HG03521 (cell line): ENCODE results near the gene ADGRD2.

Experiments
- ATAC-seq: cut with Tn5 transposase; IDR thresholded peaks from one replicate; pipeline ENCODE4 v1.9.1; 2021; ENCODE audit warnings: mild to moderate bottlenecking, moderate library complexity; ENCODE audit not compliant: unreplicated experiment

ADGRD2 gene

DNA sequence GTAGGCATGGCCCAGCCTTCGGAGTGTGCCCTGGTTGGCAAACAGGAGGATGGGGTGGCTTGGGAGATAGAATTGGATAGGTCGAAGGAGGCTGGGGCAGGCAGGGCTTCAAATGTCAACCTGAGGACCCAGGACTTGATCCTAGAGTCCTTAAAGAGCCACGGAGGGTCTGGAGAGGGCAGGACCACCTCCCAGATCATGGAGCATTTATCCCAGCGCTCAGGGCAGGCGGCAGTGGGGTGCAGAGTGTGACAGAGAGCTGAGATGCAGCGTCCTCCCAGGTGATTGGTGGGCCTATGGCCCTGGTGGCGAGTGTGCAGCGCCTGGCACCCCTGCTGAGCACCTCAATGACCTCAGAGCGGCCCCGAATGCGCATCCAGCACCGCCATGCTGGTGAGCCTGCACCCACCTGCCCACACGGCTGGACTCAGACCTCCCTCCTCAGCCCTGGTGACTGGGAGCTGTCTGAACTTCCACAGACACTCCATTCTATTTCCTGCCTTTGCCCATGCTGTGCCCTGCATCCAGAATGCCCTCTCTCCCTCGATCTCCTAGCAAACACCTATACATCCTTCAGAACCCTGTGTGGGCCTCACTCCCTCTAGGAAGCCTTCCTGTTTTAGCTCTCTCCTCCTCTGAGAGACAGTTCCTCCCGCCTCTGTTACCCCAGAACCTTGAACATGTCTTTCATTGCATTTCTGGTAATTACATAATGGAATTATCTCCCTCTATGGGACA lies 6.3 kb downstream of the ADGRD2 start:
- ATAC-seq: no peak

DNA sequence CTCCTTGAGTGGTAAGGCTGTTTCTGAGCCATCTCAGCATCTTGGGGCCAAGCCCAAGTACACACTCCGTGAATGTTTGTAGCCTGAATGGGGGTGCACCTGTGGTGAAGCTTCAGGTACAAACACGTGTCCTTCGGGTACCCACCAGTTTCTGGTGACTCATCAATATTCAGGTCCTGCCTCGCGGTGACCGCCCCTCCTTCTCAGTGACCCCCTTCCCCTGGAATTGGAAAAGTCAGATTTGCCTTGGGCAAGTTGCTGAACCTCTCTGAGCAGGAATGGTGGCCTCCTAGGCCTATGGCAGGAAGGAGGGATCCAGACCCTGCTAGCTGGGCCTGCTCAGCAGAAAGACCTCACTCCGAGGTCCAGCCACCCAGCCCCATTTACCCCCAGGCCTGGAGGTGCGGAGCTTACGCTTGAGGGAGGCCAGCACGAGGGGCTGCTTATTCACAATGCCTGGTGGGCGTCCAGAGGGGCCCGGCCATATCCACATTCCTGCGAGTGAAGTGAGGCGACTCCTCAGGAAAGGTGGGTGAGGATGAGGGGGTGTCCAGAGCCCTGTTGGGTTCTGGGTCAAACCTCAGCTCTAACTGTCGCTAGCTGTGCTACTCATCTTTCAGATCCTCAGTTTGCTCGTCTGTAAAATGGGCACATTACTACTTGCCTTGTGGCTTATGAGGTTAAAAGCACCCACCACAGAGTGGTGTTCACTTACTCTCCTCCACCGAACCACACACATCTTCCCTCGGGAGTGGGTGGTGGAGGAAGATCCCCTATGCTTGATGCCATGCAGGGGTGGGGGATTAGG lies 7.0 kb downstream of the ADGRD2 start:
- ATAC-seq: no peak

DNA sequence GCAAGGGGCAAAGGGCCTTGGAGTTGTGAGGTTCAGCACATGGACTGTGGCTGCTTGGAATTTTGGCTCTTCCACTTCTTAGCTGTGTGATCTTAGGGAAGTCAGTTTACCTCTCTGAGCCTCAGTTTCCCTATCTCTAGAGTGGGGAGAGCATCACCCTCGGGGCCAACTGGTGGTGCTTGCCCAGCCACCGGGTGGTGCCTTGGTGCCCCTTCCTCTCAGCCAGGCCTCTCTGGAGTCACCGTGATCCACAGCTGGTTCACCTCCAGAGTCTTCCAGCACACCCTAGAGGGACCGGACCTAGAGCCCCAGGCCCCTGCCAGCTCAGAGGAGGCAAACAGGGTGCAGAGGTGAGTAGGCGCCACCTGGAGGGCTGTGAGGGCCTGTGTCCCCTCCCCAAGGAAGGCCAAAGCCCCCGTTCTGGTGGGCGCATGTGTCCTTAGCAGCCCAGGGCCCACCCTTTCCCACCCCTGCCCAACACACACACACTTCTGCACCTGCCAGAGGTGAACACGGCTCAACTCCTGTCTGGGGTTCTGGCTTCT lies 7.7 kb downstream of the ADGRD2 start:
- no peak for ATAC-seq

DNA sequence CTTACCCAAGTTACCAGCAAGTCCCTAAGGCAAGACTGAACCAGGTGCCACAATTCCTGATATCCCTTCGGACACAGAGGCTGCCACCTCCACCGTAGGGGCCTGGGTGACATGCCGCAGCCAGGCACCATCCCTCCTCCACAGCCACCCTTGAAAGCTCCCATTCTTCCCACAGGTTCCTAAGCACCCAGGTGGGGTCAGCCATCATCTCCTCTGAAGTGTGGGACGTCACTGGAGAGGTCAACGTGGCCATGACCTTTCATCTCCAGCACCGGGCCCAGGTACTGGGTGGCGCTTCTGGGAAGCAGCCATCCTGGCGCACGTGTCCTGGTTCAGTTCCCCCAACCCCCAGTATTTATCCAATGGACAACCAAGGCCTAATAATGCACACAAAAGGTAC lies 8.2 kb downstream of the ADGRD2 start:
- no peak for ATAC-seq

DNA sequence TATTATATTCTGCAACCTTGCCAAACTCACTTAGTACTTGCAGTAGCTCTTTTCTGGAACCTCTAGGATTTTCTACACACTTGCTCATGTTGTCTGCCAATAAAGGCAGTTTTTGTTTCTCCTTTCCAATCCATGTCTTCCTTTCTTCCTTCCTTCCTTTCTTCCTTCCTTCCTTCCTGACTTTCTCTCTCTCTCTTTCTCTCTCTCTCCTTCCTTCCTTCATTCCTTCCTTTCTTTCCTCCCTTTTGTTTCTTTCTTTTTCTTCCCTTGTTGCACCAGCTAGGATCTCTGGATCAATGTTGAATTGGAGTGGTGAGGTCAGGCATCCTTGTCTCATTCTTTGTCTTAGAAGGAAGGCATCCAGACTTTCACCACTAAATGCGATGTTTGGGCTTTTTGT lies 12.5 kb downstream of the ADGRD2 start:
- no peak for ATAC-seq

DNA sequence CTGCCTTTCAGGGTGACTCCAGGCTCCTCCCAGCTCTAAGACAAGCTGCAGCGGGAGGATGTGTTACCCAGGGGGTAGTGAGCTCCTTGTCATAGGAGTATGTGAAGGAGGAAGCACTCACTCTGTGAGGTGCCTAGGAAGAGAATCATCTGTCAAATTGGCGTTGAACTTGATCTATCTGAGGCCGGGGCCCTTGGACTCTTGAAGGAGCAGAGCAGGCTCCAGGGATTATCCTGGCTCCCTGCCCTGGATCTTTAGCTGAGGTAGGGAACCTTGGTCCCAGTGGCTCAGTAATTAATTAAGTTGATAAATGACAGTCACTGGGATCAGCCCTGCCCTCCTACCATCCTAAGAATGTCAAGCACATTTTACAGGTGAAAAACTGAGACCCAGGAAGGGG lies 15.5 kb downstream of the ADGRD2 start:
- no peak for ATAC-seq

DNA sequence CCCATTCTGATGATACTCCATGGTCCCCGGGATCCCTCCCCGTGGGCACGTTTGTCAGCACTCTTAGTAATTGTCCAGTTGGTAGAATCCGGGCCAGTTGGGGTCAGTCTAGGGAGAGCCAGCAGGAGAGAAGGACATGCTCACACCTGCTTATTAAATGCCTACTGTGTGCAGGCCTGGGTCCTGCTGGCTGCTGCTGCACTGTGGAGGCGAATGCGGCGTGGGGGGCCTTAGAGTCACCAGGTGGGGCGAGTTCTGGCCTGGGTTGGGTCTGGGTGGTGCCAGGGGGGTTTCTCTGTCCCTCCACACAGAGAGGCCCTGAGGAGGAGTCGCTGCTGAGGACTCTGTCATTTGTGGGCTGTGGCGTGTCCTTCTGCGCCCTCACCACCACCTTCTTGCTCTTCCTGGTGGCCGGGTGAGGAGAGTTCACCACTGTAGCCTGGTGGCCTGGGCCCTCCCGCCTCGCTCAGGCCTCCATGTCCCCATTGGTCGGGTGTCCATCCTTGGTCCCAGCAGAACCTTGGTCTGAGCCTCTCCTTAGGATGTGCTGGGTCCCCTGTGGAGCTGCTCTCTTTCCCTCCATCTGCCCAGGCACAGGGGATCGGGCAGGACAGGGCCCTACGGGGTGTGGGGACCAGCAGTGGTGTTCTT lies 17.3 kb downstream of the ADGRD2 start:
- no peak for ATAC-seq

DNA sequence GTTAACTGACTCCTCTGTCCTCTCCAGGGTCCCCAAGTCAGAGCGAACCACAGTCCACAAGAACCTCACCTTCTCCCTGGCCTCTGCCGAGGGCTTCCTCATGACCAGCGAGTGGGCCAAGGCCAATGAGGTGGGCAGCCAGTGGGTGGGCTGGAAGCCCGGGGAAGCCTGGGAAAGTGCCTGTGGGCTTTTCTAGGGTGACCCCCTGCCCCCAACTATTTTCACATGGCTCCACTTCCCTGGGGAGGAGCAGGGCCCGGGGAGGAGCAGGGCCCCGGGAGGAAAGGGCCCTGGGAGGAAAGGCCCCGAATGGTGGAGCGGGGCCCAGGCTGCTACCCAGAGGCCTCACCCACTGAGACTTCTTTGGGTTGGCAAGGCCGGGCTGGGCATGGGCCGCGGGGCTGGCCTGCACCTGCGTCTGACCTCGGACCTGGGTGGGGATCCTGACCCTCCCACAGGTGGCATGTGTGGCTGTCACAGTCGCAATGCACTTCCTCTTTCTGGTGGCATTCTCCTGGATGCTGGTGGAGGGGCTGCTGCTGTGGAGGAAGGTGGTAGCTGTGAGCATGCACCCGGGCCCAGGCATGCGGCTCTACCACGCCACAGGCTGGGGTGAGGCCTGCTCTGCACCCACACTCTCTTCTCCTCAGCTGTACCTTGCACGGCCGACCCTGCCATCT lies 17.9 kb downstream of the ADGRD2 start:
- no peak for ATAC-seq

DNA sequence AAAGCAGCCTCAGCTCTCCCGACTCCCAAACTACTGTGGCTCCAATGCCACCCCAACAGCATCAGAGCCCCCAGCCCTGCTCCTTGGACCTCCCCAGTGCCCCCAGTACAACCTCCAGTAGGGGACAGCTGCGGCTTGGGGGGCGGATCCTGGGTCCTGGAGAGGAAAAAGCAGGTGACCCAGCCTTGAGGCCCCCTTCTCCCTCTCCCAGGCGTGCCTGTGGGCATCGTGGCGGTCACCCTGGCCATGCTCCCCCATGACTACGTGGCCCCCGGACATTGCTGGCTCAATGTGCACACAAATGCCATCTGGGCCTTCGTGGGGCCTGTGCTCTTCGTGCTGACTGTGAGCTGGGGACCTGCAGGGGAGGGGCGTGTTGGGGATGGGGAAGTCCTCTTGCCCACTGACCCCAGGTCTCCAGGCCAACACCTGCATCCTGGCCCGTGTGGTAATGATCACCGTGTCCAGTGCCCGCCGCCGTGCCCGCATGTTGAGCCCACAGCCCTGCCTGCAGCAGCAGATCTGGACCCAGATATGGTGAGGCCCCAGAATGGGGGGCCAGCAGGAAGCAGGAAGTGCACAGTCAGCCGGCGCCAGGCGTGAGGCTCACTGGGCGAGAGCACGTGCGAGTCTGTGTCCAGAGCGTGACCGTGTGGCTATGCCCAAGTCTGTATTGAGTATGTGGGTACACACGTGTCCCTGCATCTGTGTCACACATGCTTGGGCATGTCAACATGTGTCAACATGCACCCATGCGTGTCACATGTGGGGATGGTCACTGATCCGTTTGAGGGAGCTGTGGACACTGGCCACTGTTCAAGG lies 19.0 kb downstream of the ADGRD2 start:
- no peak for ATAC-seq

DNA sequence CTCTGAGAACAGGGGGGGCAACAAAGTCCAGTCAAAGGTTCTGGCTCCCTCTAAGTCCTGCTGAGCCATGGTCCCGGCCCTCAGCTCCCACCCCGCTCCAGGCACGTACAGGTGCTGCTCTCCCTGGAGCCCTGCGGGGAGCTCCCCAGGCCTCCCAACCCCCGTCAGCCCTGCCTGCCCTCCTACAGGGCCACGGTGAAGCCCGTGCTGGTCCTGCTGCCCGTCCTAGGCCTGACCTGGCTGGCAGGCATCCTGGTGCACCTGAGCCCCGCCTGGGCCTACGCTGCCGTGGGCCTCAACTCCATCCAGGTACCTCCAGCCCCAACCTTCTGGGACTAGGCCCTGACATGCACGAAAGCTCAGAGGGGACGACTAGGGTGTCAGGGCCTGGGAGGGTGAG lies 20.1 kb downstream of the ADGRD2 start:
- no peak for ATAC-seq

DNA sequence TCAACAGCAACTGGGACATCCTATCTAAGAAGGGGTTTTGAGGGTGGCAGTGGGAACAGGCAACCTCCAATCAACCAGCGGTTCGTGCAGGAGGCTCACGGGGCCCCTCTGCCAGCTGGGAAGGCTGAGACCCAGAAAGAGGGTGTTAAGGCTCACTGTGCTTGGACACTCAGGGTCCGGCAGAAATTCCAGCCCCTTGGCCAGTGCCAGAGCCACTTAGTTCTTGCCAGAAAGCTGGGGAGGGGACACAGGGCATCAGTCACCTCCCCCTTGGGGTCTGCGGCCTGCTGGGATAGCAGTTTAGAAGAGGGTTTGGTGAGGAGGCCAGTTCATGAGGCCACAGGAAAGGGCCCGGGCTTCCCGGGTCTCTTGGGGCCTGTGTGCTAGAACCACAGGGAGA lies 20.5 kb downstream of the ADGRD2 start:
- ATAC-seq: no peak

DNA sequence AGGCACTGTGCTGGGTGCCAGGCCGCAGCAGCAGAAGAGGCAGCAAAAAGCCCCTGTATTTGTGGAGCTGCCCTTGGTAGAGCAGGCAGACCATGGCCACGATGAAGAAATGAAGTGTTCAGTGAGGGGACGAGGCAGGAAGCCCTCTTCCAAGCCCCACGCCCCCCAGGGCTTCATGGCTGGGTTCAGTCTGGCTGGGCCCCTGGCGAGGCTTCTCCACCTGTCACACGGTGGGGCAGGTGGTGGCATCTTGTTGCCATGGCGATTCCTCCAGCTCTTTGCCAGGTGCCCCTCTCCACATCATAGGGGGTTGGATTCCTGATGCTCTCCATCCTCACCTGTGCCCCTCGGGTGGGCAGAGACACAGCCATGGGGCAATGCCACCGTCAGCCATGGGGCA lies 21.5 kb downstream of the ADGRD2 start:
- no peak for ATAC-seq

DNA sequence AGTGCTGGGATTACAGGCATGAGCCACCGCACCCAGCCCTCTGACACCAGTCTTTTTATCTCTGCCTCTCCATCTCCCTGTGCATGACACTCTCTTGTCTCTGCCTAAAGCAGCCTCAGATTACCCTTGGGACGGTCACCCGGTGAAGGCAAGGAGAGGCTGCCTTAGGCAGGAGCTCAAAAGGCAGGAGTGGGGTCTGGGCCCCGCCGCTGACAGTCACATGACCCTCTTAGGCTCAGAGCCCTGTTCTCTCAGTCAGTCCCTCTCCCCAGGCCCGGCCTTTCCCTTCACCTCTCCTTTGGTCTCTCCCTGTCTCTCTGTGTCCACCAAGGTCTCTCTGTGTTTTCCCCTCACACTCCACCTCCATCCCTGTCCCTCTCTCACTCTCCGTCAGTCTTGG lies 22.5 kb downstream of the ADGRD2 start:
- no peak for ATAC-seq

DNA sequence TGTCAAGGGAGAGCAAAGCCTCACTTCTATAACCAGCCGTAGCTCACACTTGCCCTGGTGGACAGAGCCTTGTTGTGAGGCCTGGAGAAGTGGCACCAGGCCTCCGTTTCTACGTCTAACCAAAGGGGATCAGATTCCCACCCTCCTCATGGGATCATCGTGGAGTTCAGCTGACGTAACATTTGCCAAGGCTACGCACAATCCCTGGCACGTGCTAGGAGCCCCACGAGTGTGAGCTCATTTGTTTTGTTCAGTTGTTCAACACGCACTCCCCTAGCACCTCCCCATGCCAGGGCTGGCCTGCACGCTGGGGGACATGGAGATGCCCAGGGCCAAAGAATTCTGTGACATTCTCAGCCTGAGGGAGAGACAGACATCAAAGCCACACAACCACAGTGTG lies 23.1 kb downstream of the ADGRD2 start:
- no peak for ATAC-seq

DNA sequence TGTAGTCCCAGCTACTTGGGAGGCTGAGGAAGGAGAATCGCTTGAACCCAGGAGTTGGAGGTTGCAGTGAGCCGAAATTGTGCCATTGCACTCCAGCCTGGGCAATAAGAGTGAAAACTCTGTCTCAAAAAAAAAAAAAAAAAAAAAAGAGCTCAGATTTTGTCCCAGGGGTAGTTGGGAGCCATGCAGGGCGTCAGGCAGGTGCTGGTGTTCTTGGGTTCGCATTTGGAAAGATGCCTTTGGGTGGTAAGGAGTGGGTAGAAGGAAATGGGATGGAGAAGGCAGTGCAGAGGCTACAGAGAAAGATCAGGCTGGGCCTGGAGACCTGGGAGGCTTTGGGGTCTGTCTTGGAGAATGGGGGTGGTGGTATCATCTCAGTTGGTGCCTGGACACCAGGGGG lies 23.9 kb downstream of the ADGRD2 start:
- no peak for ATAC-seq

DNA sequence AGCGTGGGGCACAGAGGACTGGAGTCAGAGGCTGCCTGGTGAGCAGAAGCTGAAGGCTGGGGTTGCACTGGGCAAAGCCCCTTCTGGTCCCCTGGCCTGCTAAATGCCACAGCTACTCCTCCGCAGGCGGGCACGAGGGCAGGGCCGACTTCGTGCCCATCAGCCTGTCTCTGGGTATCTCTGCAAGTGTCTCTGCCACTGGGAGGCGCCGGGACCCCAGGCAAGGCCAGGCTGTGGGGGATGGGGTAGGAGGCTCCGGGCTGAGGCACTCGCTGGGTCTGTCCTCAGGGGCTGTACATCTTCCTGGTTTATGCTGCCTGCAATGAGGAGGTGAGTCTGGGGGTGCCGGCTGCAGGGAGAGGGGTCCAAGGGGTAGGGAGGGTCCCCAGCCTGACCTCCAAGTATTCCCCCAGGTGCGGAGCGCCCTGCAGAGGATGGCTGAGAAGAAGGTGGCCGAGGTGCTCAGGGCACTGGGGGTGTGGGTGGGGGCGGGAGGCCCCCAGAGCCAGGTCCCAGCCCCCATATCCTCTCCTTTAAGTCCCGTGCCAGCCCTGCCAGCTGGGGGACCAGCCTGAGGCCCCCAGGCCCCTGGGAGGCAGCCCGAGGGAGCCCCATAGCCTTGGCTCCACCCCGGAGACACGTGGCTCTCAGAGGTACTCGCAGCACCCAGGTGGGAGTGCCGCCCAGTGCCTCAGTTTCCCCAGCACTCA lies 25.1 kb downstream of the ADGRD2 start:
- no peak for ATAC-seq

DNA sequence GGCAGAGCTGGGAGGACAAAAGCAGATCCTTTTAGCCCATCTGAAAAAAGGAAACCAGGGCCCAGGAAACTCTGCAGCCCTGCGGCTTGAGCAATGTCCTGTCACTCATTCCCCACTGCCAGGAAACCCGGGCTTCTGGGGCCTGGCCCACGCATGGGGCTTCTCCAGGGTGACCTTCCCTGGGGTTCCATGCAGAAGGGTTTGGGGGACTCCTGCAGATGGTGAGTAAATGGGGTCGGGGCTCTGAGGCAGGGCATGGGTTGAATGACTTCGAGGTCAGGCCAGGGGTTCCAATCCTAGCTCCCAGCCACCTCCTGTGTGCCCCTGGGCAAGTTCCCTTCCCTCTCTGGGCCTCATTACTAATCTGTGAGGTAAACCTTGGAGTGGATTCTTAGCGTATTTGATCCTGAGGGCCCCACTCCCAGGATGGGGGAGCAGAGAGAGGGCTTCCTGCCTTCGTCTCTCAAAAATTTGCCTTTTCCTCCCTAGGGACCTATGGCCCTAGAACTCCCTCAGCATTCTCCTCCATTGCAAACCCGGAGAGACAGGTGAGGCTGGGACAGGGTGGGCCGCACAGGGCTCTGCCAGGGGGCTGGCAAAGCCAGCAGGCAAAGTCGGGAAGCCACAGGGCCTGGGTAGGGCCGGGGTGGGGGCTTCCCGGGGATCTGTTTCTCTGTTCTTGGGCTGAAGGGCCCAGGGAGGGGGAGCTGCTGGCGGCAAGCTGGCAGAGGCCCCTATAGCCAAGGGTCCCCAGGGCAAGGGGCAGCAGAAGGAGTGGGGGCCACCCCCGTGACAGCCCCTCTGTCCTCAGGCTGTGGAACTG lies 25.8 kb downstream of the ADGRD2 start:
- ATAC-seq: no peak

DNA sequence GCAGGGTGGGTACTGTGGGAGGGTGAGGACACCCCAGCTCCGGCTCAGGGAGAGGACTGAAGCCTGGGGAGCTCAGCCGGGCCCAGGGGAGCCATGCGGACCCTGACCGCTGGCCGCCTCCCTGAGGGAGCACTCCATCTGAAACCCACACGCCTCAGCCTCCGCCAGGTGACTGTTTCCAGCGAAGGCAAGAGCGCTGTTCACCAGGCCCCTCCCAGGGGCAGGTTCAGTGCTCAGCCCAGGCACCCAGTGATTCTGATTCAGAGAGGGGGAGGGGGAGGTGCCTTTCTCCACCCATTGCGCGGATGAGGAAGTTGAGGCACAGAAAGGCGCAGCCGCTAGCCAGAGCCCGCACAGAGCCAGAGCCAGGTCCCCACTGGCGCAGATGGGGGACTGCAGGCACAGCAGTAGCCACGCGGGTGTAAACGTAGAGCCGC lies 27.0 kb downstream of the ADGRD2 start:
- no peak for ATAC-seq
